Thoracic aorta (tissue), 2 donors: ENCODE data around the gene ACTA2. TPM values are rescaled to one million over a fixed set of nuclear protein-coding genes. Genes with fewer than 3 reads are reported as not detected.

Experiments used
- ATAC-seq: fragments of 150-250 bp; one replicate; pipeline ENCODE4 v1.8.0; 2017; ENCODE audit warnings: low read depth; ENCODE audit not compliant: insufficient number of reproducible peaks, low FRiP score
- DNase-seq: peaks from one replicate; pipeline ENCODE4 v3.0.0-alpha.2; 2020; ENCODE audit warnings: low spot score
- H3K27ac ChIP-seq, 2 donors: fragments of 200-600 bp; sonication (generic); 1 replicate in 1 of 2; 2 replicates in 1 of 2; pipeline ENCODE4 v1.5.1; 2016; ENCODE audit warnings: mild to moderate bottlenecking in 2 of 2, moderate library complexity in 2 of 2
- H3K27me3 ChIP-seq: fragments of 200-600 bp; sonication (generic); replicated peaks from 2 replicates; pipeline ENCODE4 v1.6.0; 2016; ENCODE audit warnings: mild to moderate bottlenecking; ENCODE audit not compliant: insufficient read depth
- H3K36me3 ChIP-seq: fragments of 200-600 bp; sonication (generic); one replicate; pipeline ENCODE4 v1.5.1; 2016
- H3K4me1 ChIP-seq, 2 donors: fragments of 200-600 bp; sonication (generic); 1 replicate in 1 of 2; 2 replicates in 1 of 2; pipeline versions ENCODE4 v1.5.1 to v1.6.0; 2016; ENCODE audit warnings: low read depth in 2 of 2, mild to moderate bottlenecking in 1 of 2; ENCODE audit not compliant: control insufficient read depth in 1 of 2
- H3K4me3 ChIP-seq: fragments of 200-600 bp; sonication (generic); 2 replicates; pipeline ENCODE4 v1.5.1; 2016; ENCODE audit warnings: mild to moderate bottlenecking
- H3K9me3 ChIP-seq: fragments of 200-600 bp; sonication (generic); 2 replicates; pipeline ENCODE4 v1.5.1; 2016
- total RNA-seq, 2 donors: library from RNA; depleted of rRNA; stranded (reverse); fragments of >200 nt; gene quantifications; one replicate each; pipeline versions ENCODE4 v1.1.0 to v1.2.3, GENCODE V29; 2016
- TF ChIP-seq, protein P1 (sequence below): fragments of 200-600 bp; sonication (generic); IDR thresholded peaks from one replicate; pipeline ENCODE4 v1.5.1; 2019; ENCODE audit warnings: antibody characterized with exemption

Gene ACTA2
- over 10,000 TPM in 1 of 2 donors, 1,000 to 10,000 TPM in 1; 4,797 to 12,240 TPM for total RNA-seq

DNA sequence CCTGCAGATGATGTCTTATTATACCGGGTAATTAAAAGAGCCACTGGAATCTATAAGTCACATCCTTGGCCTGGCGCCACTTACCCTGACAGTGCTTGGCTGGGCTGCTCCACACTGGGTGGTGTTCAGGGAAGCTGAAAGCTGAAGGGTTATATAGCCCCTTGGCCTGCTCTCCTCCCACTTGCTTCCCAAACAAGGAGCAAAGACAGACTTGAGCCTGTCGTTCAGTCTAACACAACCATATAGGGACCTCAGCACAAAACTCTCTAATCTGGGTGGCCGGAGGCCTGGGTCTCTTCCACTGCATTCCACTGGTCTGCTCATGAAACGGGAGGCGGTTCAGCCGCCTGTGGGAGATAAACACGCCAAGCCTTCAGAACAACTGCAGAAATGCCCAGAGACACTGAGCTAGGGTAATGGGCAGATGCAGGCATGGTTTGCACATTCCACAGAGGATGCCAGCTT lies at the start of gene ACTA2:
TSS of gene ACTA2 (minus strand) at position 127 of the 465 bp plus-strand sequence. CDS start 3,843 bp downstream, outside the sequence.
- peaks cover 26% of the 10 kb centered on the region for H3K36me3 ChIP-seq
- peak; percentile 94 for ATAC-seq

DNA sequence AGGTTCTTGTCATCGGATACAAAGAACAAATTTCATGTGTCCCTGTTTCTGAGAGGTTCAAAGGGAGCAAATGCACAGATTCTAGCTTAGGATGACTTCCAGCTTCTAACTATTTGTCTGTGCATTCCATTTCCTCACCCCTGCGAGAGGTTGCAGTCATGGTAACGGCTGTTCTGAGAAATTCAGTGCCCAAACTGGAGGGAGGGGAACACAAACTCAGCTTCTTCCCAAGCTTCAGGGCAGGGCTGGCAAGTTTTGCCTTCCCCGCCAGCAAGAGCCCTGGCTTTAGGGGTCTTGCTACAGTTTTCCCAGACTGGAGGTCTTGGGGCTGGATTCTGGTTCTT lies 49.1 kb upstream of the ACTA2 start:
- no peaks in the 10 kb centered on the region for H3K27me3 ChIP-seq
- peaks cover 3 to 17% of the 10 kb centered on the region in 2 donors for H3K4me1 ChIP-seq
- DNase-seq (no peak), ATAC-seq (no peak)
- no peak overlapping the region for H3K27ac ChIP-seq
- H3K36me3 ChIP-seq = peaks cover 7% of the 10 kb centered on the region
- H3K9me3 ChIP-seq = no peaks in the 10 kb centered on the region
- no peak overlapping the region for H3K4me3 ChIP-seq
- TF ChIP-seq, protein P1, sequence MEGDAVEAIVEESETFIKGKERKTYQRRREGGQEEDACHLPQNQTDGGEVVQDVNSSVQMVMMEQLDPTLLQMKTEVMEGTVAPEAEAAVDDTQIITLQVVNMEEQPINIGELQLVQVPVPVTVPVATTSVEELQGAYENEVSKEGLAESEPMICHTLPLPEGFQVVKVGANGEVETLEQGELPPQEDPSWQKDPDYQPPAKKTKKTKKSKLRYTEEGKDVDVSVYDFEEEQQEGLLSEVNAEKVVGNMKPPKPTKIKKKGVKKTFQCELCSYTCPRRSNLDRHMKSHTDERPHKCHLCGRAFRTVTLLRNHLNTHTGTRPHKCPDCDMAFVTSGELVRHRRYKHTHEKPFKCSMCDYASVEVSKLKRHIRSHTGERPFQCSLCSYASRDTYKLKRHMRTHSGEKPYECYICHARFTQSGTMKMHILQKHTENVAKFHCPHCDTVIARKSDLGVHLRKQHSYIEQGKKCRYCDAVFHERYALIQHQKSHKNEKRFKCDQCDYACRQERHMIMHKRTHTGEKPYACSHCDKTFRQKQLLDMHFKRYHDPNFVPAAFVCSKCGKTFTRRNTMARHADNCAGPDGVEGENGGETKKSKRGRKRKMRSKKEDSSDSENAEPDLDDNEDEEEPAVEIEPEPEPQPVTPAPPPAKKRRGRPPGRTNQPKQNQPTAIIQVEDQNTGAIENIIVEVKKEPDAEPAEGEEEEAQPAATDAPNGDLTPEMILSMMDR = no peak

More for the DNA sequence above, at the start of gene ACTA2:
- peak; percentile 43 for DNase-seq
- TF ChIP-seq, protein P1 = no peak
- H3K9me3 ChIP-seq = no peaks in the 10 kb centered on the region
- no peaks in the 10 kb centered on the region for H3K27me3 ChIP-seq
- peaks cover 8 to 25% of the 10 kb centered on the region in 2 donors for H3K4me1 ChIP-seq
- H3K4me3 ChIP-seq = peak within 1 kb of the TSS; percentile 95
- peak within 1 kb of the TSS; percentile 95 to 99 for H3K27ac ChIP-seq

DNA sequence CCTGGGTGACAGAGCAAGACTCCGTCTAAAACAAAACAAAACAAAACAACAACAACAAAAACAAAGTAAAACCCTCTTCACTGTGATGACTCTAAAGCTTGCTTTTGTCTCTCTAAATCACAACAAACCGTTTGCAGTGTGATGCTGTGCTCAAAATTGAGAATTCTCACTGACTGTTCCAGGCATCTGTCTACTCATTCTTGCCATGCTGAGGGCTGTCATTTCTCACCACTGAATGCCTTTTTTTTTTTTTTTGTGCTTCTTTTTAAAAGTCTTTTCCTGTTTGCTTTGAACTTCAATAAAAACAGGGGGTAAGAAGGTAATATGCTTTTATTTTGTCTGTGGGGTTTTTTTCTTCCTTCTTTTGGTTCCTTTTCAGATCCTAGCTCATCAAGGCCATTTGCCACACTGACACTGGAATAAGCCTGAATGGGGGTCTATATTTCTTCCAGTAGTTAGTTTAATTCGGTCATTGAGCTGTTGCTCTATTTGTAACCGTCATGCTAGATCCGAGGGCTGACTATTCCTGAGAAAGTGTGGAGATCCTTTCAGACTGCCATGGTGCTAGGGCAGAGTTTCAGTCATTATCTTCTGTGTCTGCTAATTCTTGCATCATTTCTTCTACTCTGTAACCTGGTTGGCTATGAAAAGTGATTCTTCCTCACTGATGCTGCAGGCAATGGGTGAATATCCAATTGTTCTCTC lies 48.6 kb upstream of the ACTA2 start:
- Histone ChIP-seq H3K36me3 (peaks cover 7% of the 10 kb centered on the region), H3K4me3 (no peak overlapping the region), H3K9me3 (no peaks in the 10 kb centered on the region), H3K27ac (no peak overlapping the region), H3K4me1 (peaks cover 3 to 22% of the 10 kb centered on the region in 2 donors), H3K27me3 (no peaks in the 10 kb centered on the region)
- DNase-seq (no peak), ATAC-seq (no peak)
- TF ChIP-seq, protein P1 = no peak

DNA sequence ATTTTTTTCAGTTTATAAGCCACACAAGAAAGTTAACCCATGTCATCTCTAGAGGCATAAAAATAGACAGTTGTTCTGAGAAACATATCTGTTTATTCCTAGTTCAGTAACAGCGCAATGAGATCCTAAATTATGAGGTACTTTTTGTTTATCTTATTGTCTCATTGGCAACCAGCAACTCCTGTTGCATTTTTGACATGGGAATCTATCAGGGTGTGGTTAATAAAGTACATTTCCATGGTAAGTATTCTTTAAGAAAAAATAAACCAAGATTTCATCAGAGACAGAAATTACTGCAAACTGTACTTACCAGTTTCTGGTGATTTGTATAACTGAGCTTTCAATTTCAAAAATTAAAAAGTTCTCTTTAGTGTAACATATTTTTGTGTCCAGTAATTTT lies 47.1 kb upstream of the ACTA2 start:
- Histone ChIP-seq H3K9me3 (no peaks in the 10 kb centered on the region), H3K36me3 (peaks cover 7% of the 10 kb centered on the region), H3K27me3 (no peaks in the 10 kb centered on the region), H3K4me1 (peaks cover 5 to 30% of the 10 kb centered on the region in 2 donors), H3K4me3 (no peak overlapping the region), H3K27ac (no peak overlapping the region)
- no peak for DNase-seq
- TF ChIP-seq, protein P1 = no peak
- no peak for ATAC-seq

DNA sequence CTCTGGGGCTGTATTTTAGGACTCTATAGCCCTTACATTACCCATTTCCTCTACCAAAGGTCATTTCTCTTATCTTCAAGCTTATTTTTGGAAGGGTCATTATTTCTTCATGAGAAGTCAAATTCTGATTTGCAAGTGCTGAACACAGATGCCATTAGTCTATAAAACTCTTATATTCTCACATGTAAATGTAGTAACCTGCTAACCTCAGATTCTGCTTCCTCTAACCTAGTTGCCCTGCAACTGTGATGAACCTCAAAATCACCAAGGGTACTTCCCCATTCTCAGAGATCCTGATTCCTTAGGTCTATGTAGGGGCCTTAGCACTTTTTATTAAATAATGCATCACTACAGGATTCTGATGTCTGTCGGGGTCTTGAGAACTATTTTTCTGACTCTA lies 44.4 kb upstream of the ACTA2 start:
- Histone ChIP-seq H3K27me3 (no peaks in the 10 kb centered on the region), H3K4me1 (peaks cover 26 to 51% of the 10 kb centered on the region in 2 donors), H3K4me3 (no peak overlapping the region), H3K9me3 (no peaks in the 10 kb centered on the region), H3K27ac (no peak overlapping the region), H3K36me3 (no peaks in the 10 kb centered on the region)
- no peak for DNase-seq
- TF ChIP-seq, protein P1 = no peak
- no peak for ATAC-seq
